Astrocyte (in vitro differentiated cells and primary cell): ENCODE results near the gene PARN.

Experiments used
- CTCF ChIP-seq: IDR thresholded peaks from 2 replicates; pipeline ENCODE4 v1.5.1; 2011; ENCODE audit warnings: low read depth, mild to moderate bottlenecking, inconsistent platforms, low read length, moderate library complexity; ENCODE audit not compliant: insufficient read depth
- EZH2 ChIP-seq: IDR thresholded peaks from 2 replicates; pipeline ENCODE4 v1.6.1; 2012; ENCODE audit warnings: mild to moderate bottlenecking, low read length, inconsistent platforms; ENCODE audit not compliant: insufficient read depth

- TF ChIP-seq EZH2 (no peak), CTCF (no peak)
These were observed 240.7 kb downstream of the PARN start for GRCh38 chr16:14389359-14389758.
